ENCODE data around the gene GSTA5. TPM values are rescaled to one million over a fixed set of nuclear protein-coding genes. Genes with fewer than 3 reads are reported as not detected.
"Not testable (repeated sequence)": the region's sequence is repeated elsewhere in the genome, so short reads cannot be mapped to it uniquely, and the experiment has no call there.

The GSTA5 gene
- total RNA-seq, 5 donors from 2014 or later (not counting 1 experiment from before 2014, with no cell fraction given) = not detected

DNA sequence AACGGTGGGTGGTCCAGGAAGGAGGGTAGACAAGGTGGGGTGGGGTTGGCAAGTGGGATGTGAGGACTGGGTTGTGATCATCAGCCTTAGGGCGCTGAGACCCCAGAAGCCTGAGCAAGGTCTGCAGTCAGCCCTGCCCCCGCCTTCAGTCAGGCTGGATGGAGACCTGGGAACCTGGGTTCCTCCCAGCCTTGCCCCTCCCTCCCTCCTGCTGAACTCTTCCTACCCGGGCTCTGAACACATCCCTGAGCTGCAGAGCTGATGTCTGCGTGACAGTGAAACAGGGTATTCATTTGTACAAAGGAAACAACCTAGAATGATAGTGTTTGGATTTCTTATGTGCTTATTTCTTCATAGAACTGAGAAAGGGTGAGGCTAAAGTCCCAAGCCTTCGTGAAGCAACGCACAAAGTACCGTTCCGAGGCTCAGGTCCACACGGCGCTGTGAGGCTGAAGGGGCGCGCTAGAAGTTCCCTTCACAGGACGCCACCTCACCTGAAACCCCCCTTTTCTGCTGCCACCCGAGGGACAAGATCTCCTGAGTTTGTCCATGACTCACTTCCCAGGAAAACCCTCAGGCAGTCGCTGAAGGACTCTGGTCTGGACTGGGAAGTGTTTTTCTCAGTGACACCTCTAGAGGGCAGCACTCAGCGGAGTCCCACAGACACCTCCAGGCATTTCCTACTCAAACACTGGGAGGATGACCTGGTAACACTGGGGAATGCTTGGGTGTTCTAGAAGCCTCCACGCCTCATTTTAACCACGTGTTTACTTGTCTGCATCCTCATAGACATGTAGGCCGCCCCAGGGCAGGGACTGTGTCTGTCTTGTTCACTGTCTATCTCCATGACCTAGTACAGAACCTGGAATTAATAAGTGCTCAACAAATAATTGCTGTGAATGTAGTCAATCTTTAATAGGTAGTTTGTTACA lies 1.2 kb downstream of the GSTA5 start:
- H3K4me3 Mint-ChIP-seq = no peak overlapping the region
- H3K36me3 ChIP-seq (ENCODE audit: control insufficient read depth in 2 of 2, extremely low read depth in 1 of 2, insufficient read depth in 1 of 2, low read length in 1 of 2) = no peaks in the 10 kb centered on the region
- H3K4me1 Mint-ChIP-seq = no peaks in the 10 kb centered on the region
- 77% methylated on average over 11 of the region's 20 CpGs for WGBS (ENCODE audit: insufficient coverage)
- no peaks in the 10 kb centered on the region for H3K4me1 ChIP-seq (ENCODE audit: control insufficient read depth in 1 of 2, extremely low read depth in 1 of 2, insufficient read depth in 2 of 2, low read length in 2 of 2)
- H3K9me3 Mint-ChIP-seq = no peaks in the 10 kb centered on the region
- peaks cover 0 to 7% of the 10 kb centered on the region in 2 experiments for H3K27me3 ChIP-seq (replicated peaks in 1 of 2; ENCODE audit: control insufficient read depth in 2 of 2, extremely low read depth in 1 of 2, insufficient read depth in 2 of 2, low read length in 1 of 2)
- DNase-seq (peak in 26 of 35 experiments; percentile 5 to 63 (median 25)), ATAC-seq (replicated peaks in 1 of 4) (peak; percentile 56 to 73 (median 63))
- no peaks in the 10 kb centered on the region for H3K9me3 ChIP-seq
- ChIA-PET POLR2A (no interaction called here), CTCF (no interaction called here)
- H3K27ac Mint-ChIP-seq = no peak overlapping the region
- H3K36me3 Mint-ChIP-seq = no peaks in the 10 kb centered on the region
- peaks cover 36 to 42% of the 10 kb centered on the region in 2 donors for H3K27me3 Mint-ChIP-seq
- no peak overlapping the region for H3K4me3 ChIP-seq (ENCODE audit: control insufficient read depth in 1 of 2, extremely low read depth in 1 of 2, low read length in 1 of 2)
- no peak overlapping the region for H3K27ac ChIP-seq (ENCODE audit: low read length)

DNA sequence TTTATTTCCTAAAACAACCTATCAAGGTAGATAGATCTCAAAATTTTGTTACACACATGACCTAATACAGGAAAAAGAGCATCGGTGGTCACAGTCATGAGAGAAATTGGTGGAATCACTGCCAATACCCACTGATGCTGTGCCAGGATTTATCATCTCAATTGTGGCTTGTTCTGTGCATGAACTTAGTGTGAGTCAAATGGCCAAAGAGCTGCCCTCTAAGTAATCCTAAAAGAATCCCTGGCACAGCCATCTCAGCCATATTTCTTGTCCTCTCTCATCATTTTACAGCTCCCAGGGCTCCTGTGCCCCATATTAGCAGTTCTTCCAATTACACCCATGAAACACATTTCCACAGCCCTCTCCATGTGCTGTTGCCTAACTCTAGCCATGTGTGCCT lies 6.1 kb downstream of the GSTA5 start:
- Histone ChIP-seq H3K9me3 (no peaks in the 10 kb centered on the region), H3K27me3 (replicated peaks in 1 of 2; ENCODE audit: control insufficient read depth in 2 of 2, extremely low read depth in 1 of 2, insufficient read depth in 2 of 2, low read length in 1 of 2) (peaks cover 0 to 8% of the 10 kb centered on the region in 2 experiments), H3K4me3 (ENCODE audit: control insufficient read depth in 1 of 2, extremely low read depth in 1 of 2, low read length in 1 of 2) (no peak overlapping the region), H3K4me1 (ENCODE audit: control insufficient read depth in 1 of 2, extremely low read depth in 1 of 2, insufficient read depth in 2 of 2, low read length in 2 of 2) (no peaks in the 10 kb centered on the region), H3K36me3 (ENCODE audit: control insufficient read depth in 2 of 2, extremely low read depth in 1 of 2, insufficient read depth in 1 of 2, low read length in 1 of 2) (no peaks in the 10 kb centered on the region), H3K27ac (ENCODE audit: low read length) (no peak overlapping the region)
- CTCF ChIA-PET = no interaction called here
- H3K9me3 Mint-ChIP-seq = no peaks in the 10 kb centered on the region
- peaks cover 35 to 46% of the 10 kb centered on the region in 2 donors for H3K27me3 Mint-ChIP-seq
- POLR2A ChIA-PET = no interaction called here
- 100% methylated on average over 1 of the region's 1 CpG for WGBS (ENCODE audit: insufficient coverage)
- ATAC-seq (replicated peaks in 1 of 4) (no peak), DNase-seq (no peak)
- no peak overlapping the region for H3K27ac Mint-ChIP-seq
- H3K4me3 Mint-ChIP-seq = no peak overlapping the region
- no peaks in the 10 kb centered on the region for H3K36me3 Mint-ChIP-seq
- H3K4me1 Mint-ChIP-seq = no peaks in the 10 kb centered on the region

DNA sequence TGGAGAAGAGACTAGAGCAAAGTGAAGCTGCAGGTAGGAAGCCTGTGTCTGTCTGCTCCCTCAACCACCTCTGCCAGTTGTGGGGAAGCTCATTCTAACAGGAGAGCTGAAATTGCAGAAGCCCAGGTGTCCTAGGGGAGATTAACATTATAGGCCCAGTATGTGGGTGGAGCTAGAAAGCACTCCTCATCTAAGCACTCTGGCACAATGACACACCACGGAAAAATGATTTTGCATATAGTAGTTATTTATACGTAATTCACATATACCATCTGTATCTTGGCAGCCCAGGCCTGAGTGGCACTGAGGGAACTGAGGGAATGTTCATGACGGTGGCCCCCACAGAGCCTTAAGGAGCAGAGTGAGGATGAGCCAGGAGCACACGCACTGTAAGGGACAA lies 9.7 kb downstream of the GSTA5 start:
- peaks cover 18 to 24% of the 10 kb centered on the region in 2 donors for H3K27me3 Mint-ChIP-seq
- H3K27ac Mint-ChIP-seq; H3K4me3 Mint-ChIP-seq; H3K36me3 ChIP-seq (ENCODE audit: control insufficient read depth in 2 of 2, extremely low read depth in 1 of 2, insufficient read depth in 1 of 2, low read length in 1 of 2); H3K36me3 Mint-ChIP-seq; H3K27me3 ChIP-seq (replicated peaks in 1 of 2; ENCODE audit: control insufficient read depth in 2 of 2, extremely low read depth in 1 of 2, insufficient read depth in 2 of 2, low read length in 1 of 2); H3K4me3 ChIP-seq (ENCODE audit: control insufficient read depth in 1 of 2, extremely low read depth in 1 of 2, low read length in 1 of 2); POLR2A ChIA-PET; H3K4me1 Mint-ChIP-seq; ATAC-seq (replicated peaks in 1 of 4); H3K9me3 Mint-ChIP-seq; DNase-seq; H3K27ac ChIP-seq (ENCODE audit: low read length); H3K9me3 ChIP-seq; H3K4me1 ChIP-seq (ENCODE audit: control insufficient read depth in 1 of 2, extremely low read depth in 1 of 2, insufficient read depth in 2 of 2, low read length in 2 of 2): not testable (repeated sequence)
- CTCF ChIA-PET = interaction anchor here in 1 of 2 donors (1.0 kb wide), 1 partner anchor 15 kb away, joined by 3 read pairs; no protein-coding TSS in a partner anchor
- WGBS (ENCODE audit: insufficient coverage) = no CpG with 5 or more reads among the region's 4 CpGs

DNA sequence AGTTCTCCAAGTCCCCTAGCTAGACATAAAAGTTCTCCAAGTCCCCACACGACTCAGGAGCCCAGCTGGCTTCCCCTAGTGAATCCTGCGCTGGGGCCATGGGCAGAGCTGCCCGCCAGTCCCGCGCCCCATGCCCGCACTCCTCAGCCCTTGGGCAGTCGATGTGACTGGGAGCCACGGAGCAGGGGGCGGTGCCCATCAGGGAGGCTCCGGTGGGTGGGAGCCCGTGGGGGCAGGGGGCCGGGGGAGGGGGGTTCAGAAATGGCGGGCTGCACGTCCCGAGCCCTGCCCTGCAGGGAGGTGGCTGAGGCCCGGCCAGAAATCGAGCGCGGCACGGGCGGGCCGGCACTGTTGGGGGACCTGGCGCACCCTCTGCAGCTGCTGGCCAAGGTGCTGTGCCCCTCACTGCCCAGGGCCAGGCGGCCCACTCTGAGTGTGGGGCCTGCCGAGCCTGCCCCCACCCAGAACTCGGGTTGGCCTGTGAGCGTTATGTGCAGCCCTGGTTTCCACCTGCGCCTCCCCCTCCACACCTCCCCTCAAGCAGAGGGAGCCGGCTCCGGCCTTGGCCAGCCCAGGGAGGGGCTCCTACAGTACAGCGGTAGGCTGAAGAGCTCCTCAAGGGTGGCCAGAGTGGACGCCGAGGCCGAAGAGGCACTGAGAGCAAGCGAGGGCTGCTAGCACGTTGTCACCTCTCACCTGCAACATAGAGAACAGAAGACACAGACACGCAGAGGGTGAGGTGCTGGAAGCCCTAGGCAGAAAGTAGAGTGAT lies 11.4 kb downstream of the GSTA5 start:
- no peaks in the 10 kb centered on the region for H3K4me1 ChIP-seq (ENCODE audit: control insufficient read depth in 1 of 2, extremely low read depth in 1 of 2, insufficient read depth in 2 of 2, low read length in 2 of 2)
- H3K9me3 ChIP-seq = no peaks in the 10 kb centered on the region
- 83% methylated on average over 25 of the region's 37 CpGs for WGBS (ENCODE audit: insufficient coverage)
- DNase-seq (no peak), ATAC-seq (replicated peaks in 1 of 4) (no peak)
- Mint-ChIP-seq H3K4me3 (no peak overlapping the region), H3K36me3 (peaks cover 3% of the 10 kb centered on the region), H3K27ac (no peak overlapping the region), H3K27me3 (peaks cover 13% of the 10 kb centered on the region in 2 donors), H3K9me3 (no peaks in the 10 kb centered on the region), H3K4me1 (no peaks in the 10 kb centered on the region)
- POLR2A ChIA-PET = no interaction called here
- peaks cover 0 to 10% of the 10 kb centered on the region in 2 experiments for H3K27me3 ChIP-seq (replicated peaks in 1 of 2; ENCODE audit: control insufficient read depth in 2 of 2, extremely low read depth in 1 of 2, insufficient read depth in 2 of 2, low read length in 1 of 2)
- CTCF ChIA-PET = interaction anchor here in 1 of 2 donors (1.2 kb wide), 1 partner anchor 13 kb away, joined by 5 read pairs; no protein-coding TSS in a partner anchor
- H3K36me3 ChIP-seq (ENCODE audit: control insufficient read depth in 2 of 2, extremely low read depth in 1 of 2, insufficient read depth in 1 of 2, low read length in 1 of 2) = no peaks in the 10 kb centered on the region
- no peak overlapping the region for H3K4me3 ChIP-seq (ENCODE audit: control insufficient read depth in 1 of 2, extremely low read depth in 1 of 2, low read length in 1 of 2)
- no peak overlapping the region for H3K27ac ChIP-seq (ENCODE audit: low read length)

DNA sequence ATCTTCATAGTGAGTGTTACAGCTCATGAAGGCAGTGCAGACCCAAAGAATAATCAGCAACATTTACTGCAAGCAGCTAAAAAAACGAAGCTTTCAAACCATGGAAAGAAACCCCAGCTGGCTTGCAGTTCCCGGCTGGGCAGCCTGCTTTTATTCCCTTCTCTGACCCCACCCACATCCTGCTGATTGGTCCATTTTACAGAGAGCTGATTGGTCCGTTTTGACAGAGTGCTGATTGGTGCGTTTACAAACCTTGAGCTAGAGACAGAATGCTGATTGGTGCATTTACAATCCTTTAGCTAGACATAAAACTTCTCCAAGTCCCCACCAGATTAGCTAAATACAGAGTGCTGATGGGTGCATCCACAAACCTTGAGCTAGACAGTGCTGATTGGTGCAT lies 12.0 kb downstream of the GSTA5 start:
- H3K27me3 ChIP-seq (replicated peaks in 1 of 2; ENCODE audit: control insufficient read depth in 2 of 2, extremely low read depth in 1 of 2, insufficient read depth in 2 of 2, low read length in 1 of 2); H3K27ac ChIP-seq (ENCODE audit: low read length); H3K27ac Mint-ChIP-seq; H3K4me1 ChIP-seq (ENCODE audit: control insufficient read depth in 1 of 2, extremely low read depth in 1 of 2, insufficient read depth in 2 of 2, low read length in 2 of 2); DNase-seq; H3K9me3 Mint-ChIP-seq; H3K36me3 Mint-ChIP-seq; H3K36me3 ChIP-seq (ENCODE audit: control insufficient read depth in 2 of 2, extremely low read depth in 1 of 2, insufficient read depth in 1 of 2, low read length in 1 of 2); H3K4me3 Mint-ChIP-seq; POLR2A ChIA-PET; H3K9me3 ChIP-seq; ATAC-seq (replicated peaks in 1 of 4); H3K4me1 Mint-ChIP-seq; H3K4me3 ChIP-seq (ENCODE audit: control insufficient read depth in 1 of 2, extremely low read depth in 1 of 2, low read length in 1 of 2): not testable (repeated sequence)
- CTCF ChIA-PET = interaction anchor here (0.6 to 1.2 kb wide), 2 partner anchors 14 to 39 kb away, joined by 3 to 5 read pairs; no protein-coding TSS in a partner anchor
- 66% methylated on average over 2 of the region's 4 CpGs for WGBS (ENCODE audit: insufficient coverage)
- H3K27me3 Mint-ChIP-seq = peaks cover 12 to 15% of the 10 kb centered on the region in 2 donors

DNA sequence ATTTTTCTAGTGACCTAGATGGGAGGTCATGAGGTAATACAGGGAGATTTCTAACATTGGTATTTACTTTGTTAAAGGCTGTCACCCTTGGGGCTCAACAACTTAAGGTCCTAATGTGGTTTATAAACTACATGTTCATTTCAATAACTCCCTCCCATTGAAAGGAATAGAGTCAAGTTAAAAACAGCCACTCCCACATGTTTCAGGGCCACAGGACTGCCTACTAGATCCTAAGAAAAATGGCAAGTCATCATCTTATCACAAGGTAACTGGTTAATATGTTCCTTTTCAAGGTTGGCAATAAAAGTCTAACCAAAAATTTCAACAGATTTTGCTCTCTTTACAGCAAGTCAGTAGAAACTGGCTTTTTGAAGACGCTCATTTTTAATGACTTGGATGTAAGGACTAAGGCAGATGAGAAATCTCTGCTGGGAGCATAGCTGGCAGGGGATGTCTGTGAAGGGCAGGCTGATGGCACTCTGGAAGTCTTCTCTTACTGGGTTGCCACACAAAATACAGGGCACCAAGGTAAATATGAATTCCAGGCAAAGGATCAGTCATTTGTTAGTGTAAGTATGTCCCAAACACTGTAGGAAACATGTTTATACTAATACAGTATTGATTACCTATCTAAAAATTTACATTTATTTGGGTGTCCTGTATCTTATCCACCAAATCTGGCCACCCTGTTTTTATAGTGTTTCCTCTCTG lies 13.4 kb downstream of the GSTA5 start:
- peaks cover 15 to 18% of the 10 kb centered on the region in 2 donors for H3K27me3 Mint-ChIP-seq

More for the DNA sequence above, 13.4 kb downstream of the GSTA5 start:
- H3K4me3 Mint-ChIP-seq; ATAC-seq (replicated peaks in 1 of 4); H3K4me1 Mint-ChIP-seq; H3K4me1 ChIP-seq (ENCODE audit: control insufficient read depth in 1 of 2, extremely low read depth in 1 of 2, insufficient read depth in 2 of 2, low read length in 2 of 2); DNase-seq; H3K27ac Mint-ChIP-seq; H3K27me3 ChIP-seq (replicated peaks in 1 of 2; ENCODE audit: control insufficient read depth in 2 of 2, extremely low read depth in 1 of 2, insufficient read depth in 2 of 2, low read length in 1 of 2); H3K36me3 ChIP-seq (ENCODE audit: control insufficient read depth in 2 of 2, extremely low read depth in 1 of 2, insufficient read depth in 1 of 2, low read length in 1 of 2); H3K4me3 ChIP-seq (ENCODE audit: control insufficient read depth in 1 of 2, extremely low read depth in 1 of 2, low read length in 1 of 2); H3K36me3 Mint-ChIP-seq; H3K9me3 ChIP-seq; POLR2A ChIA-PET; CTCF ChIA-PET; H3K27ac ChIP-seq (ENCODE audit: low read length); H3K9me3 Mint-ChIP-seq: not testable (repeated sequence)
- WGBS (ENCODE audit: insufficient coverage) = no CpG with 5 or more reads among the region's 1 CpG
